Smooth muscle cell (in vitro differentiated cells): ENCODE results near the gene CENPF. TPM values are rescaled to one million over a fixed set of nuclear protein-coding genes. Genes with fewer than 3 reads are reported as not detected.
"Not testable (repeated sequence)": the region's sequence is repeated elsewhere in the genome, so short reads cannot be mapped to it uniquely, and the experiment has no call there.

ENCODE experiments used
- DNase-seq: peaks from one replicate; lab custom pipeline; 2025; ENCODE audit not compliant: unreplicated experiment; lab: John Stamatoyannopoulos, UW
- H2AFZ ChIP-seq: fragments of 200-600 bp; sonication (generic); 2 replicates; pipeline ENCODE4 v1.6.0; 2016; ENCODE audit warnings: antibody characterized with exemption, low read depth, mild to moderate bottlenecking
- H3F3A ChIP-seq: fragments of 200-600 bp; sonication (generic); 2 replicates; pipeline ENCODE4 v1.6.0; 2017; ENCODE audit warnings: antibody characterized with exemption, low read depth
- H3K27ac ChIP-seq: fragments of 200-600 bp; sonication (generic); 2 replicates; pipeline ENCODE4 v1.5.1; 2016; ENCODE audit warnings: low read depth, mild to moderate bottlenecking
- H3K27me3 ChIP-seq: fragments of 200-600 bp; sonication (generic); 2 replicates; pipeline ENCODE4 v1.6.1; 2016; ENCODE audit warnings: low read depth, mild to moderate bottlenecking
- H3K36me3 ChIP-seq: fragments of 200-600 bp; sonication (generic); 2 replicates; pipeline ENCODE4 v1.5.1; 2016; ENCODE audit warnings: low read depth
- H3K4me1 ChIP-seq: fragments of 200-600 bp; sonication (generic); 2 replicates; pipeline ENCODE4 v1.5.1; 2016; ENCODE audit warnings: low read depth
- H3K4me2 ChIP-seq: fragments of 200-600 bp; sonication (generic); 2 replicates; pipeline ENCODE4 v1.6.0; 2016; ENCODE audit warnings: mild to moderate bottlenecking
- H3K4me3 ChIP-seq: fragments of 200-600 bp; sonication (generic); 2 replicates; pipeline ENCODE4 v1.5.1; 2016; ENCODE audit warnings: mild to moderate bottlenecking
- H3K79me2 ChIP-seq: fragments of 200-600 bp; sonication (generic); 2 replicates; pipeline ENCODE4 v1.6.0; 2016; ENCODE audit warnings: low read depth, mild to moderate bottlenecking
- H3K9ac ChIP-seq: fragments of 200-600 bp; sonication (generic); 2 replicates; pipeline ENCODE4 v1.6.0; 2016; ENCODE audit warnings: low read depth
- H3K9me3 ChIP-seq: fragments of 200-600 bp; sonication (generic); replicated peaks from 2 replicates; pipeline ENCODE4 v1.5.1; 2016; ENCODE audit warnings: low read depth
- H4K20me1 ChIP-seq: fragments of 200-600 bp; sonication (generic); 2 replicates; pipeline ENCODE4 v1.6.0; 2016; ENCODE audit warnings: low read depth
- CTCF ChIP-seq: fragments of 200-600 bp; sonication (generic); IDR thresholded peaks from 2 replicates; pipeline ENCODE4 v1.5.1; 2017; ENCODE audit warnings: borderline replicate concordance, mild to moderate bottlenecking, antibody characterized with exemption; ENCODE audit not compliant: insufficient read depth, poor library complexity, severe bottlenecking
- WGBS: methylation state at CpG from one replicate; pipeline ENCODE4 v1.1.7; 2016; ENCODE audit warnings: low lambda C conversion rate; 5-methylcytosine and 5-hydroxymethylcytosine counted together
- polyA plus RNA-seq: library from polyadenylated mRNA; unstranded; fragments of >200 nt; fragmentation: Nextera tagmentation; extraction: Ambion mirVana; gene quantifications from 2 replicates; pipeline ENCODE4 v1.2.1, GENCODE V29; 2016
- total RNA-seq: library from RNA; depleted of rRNA; stranded (reverse); fragments of >200 nt; gene quantifications from 2 replicates; pipeline ENCODE4 v1.2.3, GENCODE V29; 2014

Gene CENPF
- total and polyA plus RNA-seq, 2 experiments from 2014 or later: 7.4 to 8.3 TPM

- no peak overlapping the region for H3K9ac ChIP-seq
- H3F3A ChIP-seq: no peaks in the 10 kb centered on the region
- H3K9me3 ChIP-seq: no peaks in the 10 kb centered on the region
- no peak for TF ChIP-seq CTCF
- no peak overlapping the region for H2AFZ ChIP-seq
- no peak overlapping the region for H3K27ac ChIP-seq
- H3K4me1 ChIP-seq: no peaks in the 10 kb centered on the region
- no peaks in the 10 kb centered on the region for H3K36me3 ChIP-seq
- H3K4me3 ChIP-seq: no peak overlapping the region
- DNase-seq: no peak
- H3K4me2 ChIP-seq: no peak overlapping the region
- H3K27me3 ChIP-seq: no peaks in the 10 kb centered on the region
- H3K79me2 ChIP-seq: no peaks in the 10 kb centered on the region
- no peaks in the 10 kb centered on the region for H4K20me1 ChIP-seq
Observed at GRCh38 chr1:214593158-214593557, 9.8 kb upstream of the CENPF start.

GRCh38 chr1:214603819-214604252, 841 bp downstream of the CENPF start:
- Histone ChIP-seq H3K27me3 (no peaks in the 10 kb centered on the region), H2AFZ (peak overlapping the region; percentile 94), H3K9me3 (no peaks in the 10 kb centered on the region), H3K36me3 (no peaks in the 10 kb centered on the region), H3K79me2 (peaks cover 25% of the 10 kb centered on the region), H3K9ac (peak overlapping the region; percentile 77), H4K20me1 (no peaks in the 10 kb centered on the region), H3K4me2 (peak overlapping the region; percentile 97), H3K27ac (no peak overlapping the region), H3K4me1 (peaks cover 8% of the 10 kb centered on the region), H3K4me3 (peak overlapping the region; percentile 89), H3F3A (no peaks in the 10 kb centered on the region)
- no peak for DNase-seq
- WGBS: under 1% methylated on average over 11 of the region's 11 CpGs
- TF ChIP-seq CTCF: no peak

GRCh38 chr1:214604523-214604922, 1.5 kb downstream of the CENPF start:
- Histone ChIP-seq H3K4me3 (peak overlapping the region; percentile 89), H3K79me2 (peaks cover 30% of the 10 kb centered on the region), H3K36me3 (no peaks in the 10 kb centered on the region), H3K4me1 (peaks cover 8% of the 10 kb centered on the region), H3K27ac (no peak overlapping the region), H4K20me1 (no peaks in the 10 kb centered on the region), H3F3A (no peaks in the 10 kb centered on the region), H3K4me2 (peak overlapping the region; percentile 97), H3K27me3 (no peaks in the 10 kb centered on the region), H2AFZ (peak overlapping the region; percentile 94), H3K9ac (no peak overlapping the region), H3K9me3 (no peaks in the 10 kb centered on the region)
- no peak for DNase-seq
- TF ChIP-seq CTCF: no peak

GRCh38 chr1:214605484-214605883, 2.5 kb downstream of the CENPF start:
- H3K9me3 ChIP-seq, DNase-seq, H3K36me3 ChIP-seq, H3F3A ChIP-seq, H2AFZ ChIP-seq, H3K4me2 ChIP-seq, H3K9ac ChIP-seq, H3K4me1 ChIP-seq, H3K4me3 ChIP-seq, H3K27me3 ChIP-seq, H4K20me1 ChIP-seq, H3K27ac ChIP-seq: not testable (repeated sequence)
- peaks cover 39% of the 10 kb centered on the region for H3K79me2 ChIP-seq
- WGBS: 99% methylated on average over 32 of the region's 32 CpGs

- H3K4me1 ChIP-seq, H3F3A ChIP-seq, H3K27me3 ChIP-seq, H3K4me3 ChIP-seq, DNase-seq, H3K9me3 ChIP-seq, H3K36me3 ChIP-seq, H3K4me2 ChIP-seq, H3K9ac ChIP-seq, H2AFZ ChIP-seq, H4K20me1 ChIP-seq, H3K27ac ChIP-seq: not testable (repeated sequence)
- 98% methylated on average over 34 of the region's 63 CpGs for WGBS
- H3K79me2 ChIP-seq: peaks cover 46% of the 10 kb centered on the region
Observed at GRCh38 chr1:214605933-214606925, 3.2 kb downstream of the CENPF start.

GRCh38 chr1:214607492-214608215, 4.7 kb downstream of the CENPF start:
- not testable (repeated sequence) for H3K4me1 ChIP-seq, H3K27me3 ChIP-seq
- WGBS: 96% methylated on average over 21 of the region's 21 CpGs

More at GRCh38 chr1:214607492-214608215, 4.7 kb downstream of the CENPF start:
- H3K36me3 ChIP-seq, H3F3A ChIP-seq, H3K9ac ChIP-seq, H2AFZ ChIP-seq, H3K4me2 ChIP-seq, H3K27ac ChIP-seq, DNase-seq, H3K9me3 ChIP-seq, H4K20me1 ChIP-seq, H3K4me3 ChIP-seq: not testable (repeated sequence)
- H3K79me2 ChIP-seq: peaks cover 52% of the 10 kb centered on the region
